Measurements from ENCODE around the gene FAM131B. TPM values are rescaled to one million over a fixed set of nuclear protein-coding genes. Genes with fewer than 3 reads are reported as not detected.

FAM131B gene
- total RNA-seq, 1 experiment from 2014 or later, result 6.9 TPM

DNA sequence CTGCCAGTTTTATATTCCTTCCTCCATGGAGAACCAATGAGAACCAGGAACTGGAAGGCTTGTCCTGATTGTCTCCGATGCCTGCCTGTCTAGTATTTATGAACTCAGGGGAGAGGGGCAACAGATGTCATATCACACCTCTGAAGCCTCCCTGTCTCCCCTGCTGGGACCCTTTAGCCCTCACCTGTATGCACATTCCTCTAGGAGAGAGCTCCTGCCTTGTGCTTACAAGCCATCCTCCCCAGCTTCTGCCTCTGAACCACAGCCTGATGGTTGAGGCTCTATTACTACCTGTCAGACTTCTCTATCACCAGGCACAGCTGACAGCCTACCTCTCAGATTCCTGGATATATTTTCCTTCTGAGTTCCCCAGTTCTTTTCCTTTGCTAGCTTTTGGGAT, 5.9 kb upstream of the FAM131B start:
- Histone ChIP-seq H3K79me2 (ENCODE audit: low read length) (no peaks in the 10 kb centered on the region), H2AFZ (ENCODE audit: low read length) (no peak overlapping the region), H3K27me3 (ENCODE audit: low read length) (peaks cover 4% of the 10 kb centered on the region), H3K4me1 (ENCODE audit: insufficient read depth, low read length) (peaks cover 41% of the 10 kb centered on the region), H3F3A (ENCODE audit: low read length, unreplicated experiment) (no peaks in the 10 kb centered on the region), H3K36me3 (ENCODE audit: low read depth, low read length) (no peaks in the 10 kb centered on the region), H3K9me2 (replicated peaks; ENCODE audit: low read length) (no peaks in the 10 kb centered on the region), H3K4me3 (ENCODE audit: low read length) (no peak overlapping the region), H3K9ac (ENCODE audit: low read length) (peak overlapping the region; percentile 13; the same call in 1 of the 2 replicates), H3K9me3 (ENCODE audit: low read length) (no peaks in the 10 kb centered on the region), H3K27ac (ENCODE audit: low read length) (peak overlapping the region; percentile 73), H4K20me1 (ENCODE audit: low read length) (no peaks in the 10 kb centered on the region), H3K4me2 (ENCODE audit: low read length) (peak overlapping the region; percentile 12; the same call in 1 of the 2 replicates)
- no TSS peak for BruUV-seq (replicated peaks)
- ATAC-seq (peak; percentile 7), DNase-seq (no peak)
- ChIA-PET CTCF (no interaction called here), POLR2A (ENCODE audit: unreplicated experiment) (interaction anchor here (0.7 kb wide), 1 partner anchor 32 kb away, joined by 4 read pairs; no protein-coding TSS in a partner anchor)
- TF ChIP-seq, protein P1, sequence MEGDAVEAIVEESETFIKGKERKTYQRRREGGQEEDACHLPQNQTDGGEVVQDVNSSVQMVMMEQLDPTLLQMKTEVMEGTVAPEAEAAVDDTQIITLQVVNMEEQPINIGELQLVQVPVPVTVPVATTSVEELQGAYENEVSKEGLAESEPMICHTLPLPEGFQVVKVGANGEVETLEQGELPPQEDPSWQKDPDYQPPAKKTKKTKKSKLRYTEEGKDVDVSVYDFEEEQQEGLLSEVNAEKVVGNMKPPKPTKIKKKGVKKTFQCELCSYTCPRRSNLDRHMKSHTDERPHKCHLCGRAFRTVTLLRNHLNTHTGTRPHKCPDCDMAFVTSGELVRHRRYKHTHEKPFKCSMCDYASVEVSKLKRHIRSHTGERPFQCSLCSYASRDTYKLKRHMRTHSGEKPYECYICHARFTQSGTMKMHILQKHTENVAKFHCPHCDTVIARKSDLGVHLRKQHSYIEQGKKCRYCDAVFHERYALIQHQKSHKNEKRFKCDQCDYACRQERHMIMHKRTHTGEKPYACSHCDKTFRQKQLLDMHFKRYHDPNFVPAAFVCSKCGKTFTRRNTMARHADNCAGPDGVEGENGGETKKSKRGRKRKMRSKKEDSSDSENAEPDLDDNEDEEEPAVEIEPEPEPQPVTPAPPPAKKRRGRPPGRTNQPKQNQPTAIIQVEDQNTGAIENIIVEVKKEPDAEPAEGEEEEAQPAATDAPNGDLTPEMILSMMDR (conservative IDR thresholded peaks at IDR 0.05; ENCODE audit: low read depth, low read length), result no peak
- TF ChIP-seq EZH2 (IDR thresholded peaks at IDR 0.05; ENCODE audit: low read length, unreplicated experiment) (no peak), EZH2phosphoT487 (IDR thresholded peaks at IDR 0.05; ENCODE audit: borderline replicate concordance, low read length) (no peak)
- intact Hi-C loops (cut with micrococcal nuclease), result no loop called here

DNA sequence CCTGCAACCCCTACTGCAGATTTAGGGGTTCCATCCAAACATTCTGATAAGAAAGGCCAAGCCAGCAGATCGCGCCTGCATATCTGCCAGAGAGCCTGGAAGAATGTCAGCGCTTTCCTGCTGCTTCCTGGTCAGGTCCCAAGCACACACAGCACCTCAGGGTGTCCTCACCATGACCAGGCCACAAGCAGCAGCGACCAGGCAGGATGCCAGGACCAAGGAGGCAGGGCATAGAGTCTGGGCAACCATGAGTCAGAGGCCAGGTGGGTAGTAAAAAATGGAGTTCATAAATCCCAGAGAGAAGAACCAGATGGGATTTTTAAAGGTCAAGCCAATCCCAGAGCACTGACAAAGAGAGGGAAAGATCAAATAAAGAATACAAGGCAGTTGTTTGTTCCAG, 5.5 kb upstream of the FAM131B start:
- POLR2A ChIA-PET (ENCODE audit: unreplicated experiment), result no interaction called here
- H3K79me2 ChIP-seq (ENCODE audit: low read length), result no peaks in the 10 kb centered on the region
- no peaks in the 10 kb centered on the region for H3K9me3 ChIP-seq (ENCODE audit: low read length)
- intact Hi-C loops (cut with micrococcal nuclease), result no loop called here
- ATAC-seq (peak; percentile 93), DNase-seq (peak; percentile 94)
- no peak overlapping the region for H3K9ac ChIP-seq (ENCODE audit: low read length)
- H3F3A ChIP-seq (ENCODE audit: low read length, unreplicated experiment), result no peaks in the 10 kb centered on the region
- peak overlapping the region; percentile 73 for H3K27ac ChIP-seq (ENCODE audit: low read length)
- H3K36me3 ChIP-seq (ENCODE audit: low read depth, low read length), result no peaks in the 10 kb centered on the region
- H3K27me3 ChIP-seq (ENCODE audit: low read length), result peaks cover 8% of the 10 kb centered on the region
- peaks cover 41% of the 10 kb centered on the region for H3K4me1 ChIP-seq (ENCODE audit: insufficient read depth, low read length)
- peak overlapping the region; percentile 48 for H3K4me2 ChIP-seq (ENCODE audit: low read length)
- no peaks in the 10 kb centered on the region for H4K20me1 ChIP-seq (ENCODE audit: low read length)
- H3K9me2 ChIP-seq (replicated peaks; ENCODE audit: low read length), result no peaks in the 10 kb centered on the region
- H3K4me3 ChIP-seq (ENCODE audit: low read length), result no peak overlapping the region
- no peak for TF ChIP-seq EZH2 (IDR thresholded peaks at IDR 0.05; ENCODE audit: low read length, unreplicated experiment)
- CTCF ChIA-PET, result no interaction called here
- H2AFZ ChIP-seq (ENCODE audit: low read length), result peak overlapping the region; percentile 44; the same call in 1 of the 2 replicates
- BruUV-seq (replicated peaks), result no TSS peak

DNA sequence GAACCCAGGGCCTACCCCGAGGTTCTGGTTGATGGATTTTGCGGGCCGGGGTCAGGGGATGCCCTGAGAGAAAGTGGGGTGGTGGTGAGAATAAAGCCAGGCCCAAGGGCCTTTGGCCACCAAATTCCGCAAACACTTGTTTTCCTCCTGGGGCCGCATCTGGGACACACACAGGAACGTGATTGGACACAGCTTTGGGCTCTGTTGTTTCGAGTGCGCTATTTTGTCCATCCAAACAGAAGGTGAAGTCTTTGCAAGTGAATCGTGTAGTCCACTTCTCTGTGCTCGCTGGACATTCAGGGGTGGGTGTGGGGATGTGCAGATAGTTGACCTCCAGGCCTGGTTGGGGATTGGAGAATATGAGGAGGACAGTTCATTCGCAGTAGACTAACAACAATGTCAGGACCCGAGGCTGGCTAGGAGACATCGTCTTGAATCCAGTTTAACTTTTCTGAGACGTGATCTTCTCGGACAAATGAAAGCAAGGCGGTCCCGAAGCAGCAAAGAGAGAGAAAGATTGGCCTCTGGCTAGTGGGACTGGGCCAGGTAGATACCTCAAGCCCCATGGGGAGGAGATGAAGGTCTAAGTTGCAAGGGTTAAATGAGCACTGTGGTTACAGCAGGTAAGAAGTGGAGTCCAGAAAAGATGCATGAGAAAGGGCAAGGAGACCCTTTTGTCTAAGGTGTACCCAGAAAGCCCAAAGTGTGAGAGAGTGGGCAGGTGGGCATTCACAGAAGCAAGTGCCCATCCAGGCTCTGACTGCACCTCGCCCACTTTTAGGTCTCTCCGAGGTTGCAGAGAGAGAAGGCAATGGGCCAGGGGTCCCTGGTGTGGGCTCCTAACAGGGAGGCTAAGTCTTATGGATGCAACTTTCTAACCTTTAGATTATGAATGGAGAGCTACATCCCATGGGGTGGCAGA, 764 bp upstream of the FAM131B start:
- peak overlapping the region; percentile 54 for H3K4me2 ChIP-seq (ENCODE audit: low read length)
- H2AFZ ChIP-seq (ENCODE audit: low read length), result no peak overlapping the region
- intact Hi-C loops (cut with micrococcal nuclease), result no loop called here
- CTCF ChIA-PET, result no interaction called here
- no peak overlapping the region for H3K9ac ChIP-seq (ENCODE audit: low read length)
- TSS peak; percentile 36 for BruUV-seq (replicated peaks)
- H3K9me3 ChIP-seq (ENCODE audit: low read length), result no peaks in the 10 kb centered on the region
- H3K27me3 ChIP-seq (ENCODE audit: low read length), result peaks cover 9% of the 10 kb centered on the region
- no peaks in the 10 kb centered on the region for H3K9me2 ChIP-seq (replicated peaks; ENCODE audit: low read length)
- DNase-seq, result no peak
- POLR2A ChIA-PET (ENCODE audit: unreplicated experiment), result no interaction called here
- no peaks in the 10 kb centered on the region for H3K36me3 ChIP-seq (ENCODE audit: low read depth, low read length)
- H3K79me2 ChIP-seq (ENCODE audit: low read length), result no peaks in the 10 kb centered on the region
- ATAC-seq, result no peak
- TF ChIP-seq, protein P1 (conservative IDR thresholded peaks at IDR 0.05; ENCODE audit: low read depth, low read length), result no peak
- TF ChIP-seq EZH2 (IDR thresholded peaks at IDR 0.05; ENCODE audit: low read length, unreplicated experiment) (no peak), EZH2phosphoT487 (IDR thresholded peaks at IDR 0.05; ENCODE audit: borderline replicate concordance, low read length) (no peak)
- H3K4me1 ChIP-seq (ENCODE audit: insufficient read depth, low read length), result peaks cover 8% of the 10 kb centered on the region
- peak overlapping the region; percentile 53 for H3K4me3 ChIP-seq (ENCODE audit: low read length)
- no peak overlapping the region for H3K27ac ChIP-seq (ENCODE audit: low read length)
- H4K20me1 ChIP-seq (ENCODE audit: low read length), result no peaks in the 10 kb centered on the region
- H3F3A ChIP-seq (ENCODE audit: low read length, unreplicated experiment), result no peaks in the 10 kb centered on the region

Data from PC-3 (cell line).